ENCODE measurements around the gene CAPN8. TPM values are rescaled to one million over a fixed set of nuclear protein-coding genes. Genes with fewer than 3 reads are reported as not detected.

Gene CAPN8
- total and polyA plus RNA-seq, 4 donors = 0.08 to 0.16 TPM; not detected in 2

DNA sequence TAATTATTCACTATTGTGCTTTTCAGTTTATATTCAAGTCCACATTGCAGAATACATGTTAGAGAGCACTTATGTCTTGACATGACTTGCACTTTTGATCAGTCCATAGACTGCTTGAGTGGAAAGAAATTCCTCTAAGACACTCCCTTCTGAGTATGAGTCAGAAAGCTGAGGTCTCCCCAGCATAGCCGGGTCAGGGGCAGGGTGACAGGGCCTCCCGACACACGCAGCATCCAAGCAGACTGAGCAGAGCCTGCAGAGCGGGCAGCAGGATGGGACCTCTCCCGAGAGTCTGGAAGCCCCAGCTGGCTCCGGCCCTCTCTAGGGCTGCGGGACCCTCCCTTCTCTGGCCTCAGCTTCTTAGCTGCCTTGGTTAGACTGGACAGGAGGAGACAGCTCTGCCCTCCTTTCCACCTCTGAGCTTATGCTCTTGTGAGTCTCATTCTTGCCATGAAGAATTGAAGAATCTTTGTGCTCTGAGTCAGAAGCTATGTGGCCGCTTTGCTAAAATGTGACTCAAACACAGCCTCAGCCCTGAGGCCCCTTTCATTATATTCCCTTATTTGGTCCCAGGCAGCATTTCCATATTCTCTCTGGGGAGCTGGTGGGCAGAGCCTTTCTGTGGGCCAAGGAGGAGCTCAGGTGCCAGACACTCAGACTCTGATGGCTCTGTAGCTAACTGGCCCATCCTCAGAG lies 35.6 kb upstream of the CAPN8 start:
- no peak overlapping the region for H3K9ac ChIP-seq (ENCODE audit: low read depth in 1 of 2, low read length in 2 of 2)
- H3K27ac ChIP-seq (ENCODE audit: low read depth in 1 of 2, low read length in 2 of 2) = no peak overlapping the region
- no peak overlapping the region for H3K4me3 ChIP-seq (ENCODE audit: low read depth in 1 of 3, low read length in 3 of 3)
- H3K36me3 ChIP-seq (ENCODE audit: control insufficient read depth in 4 of 4, insufficient read depth in 3 of 4, low read depth in 1 of 4, low read length in 3 of 4) = no peaks in the 10 kb centered on the region
- no peaks in the 10 kb centered on the region for H3K9me3 ChIP-seq (ENCODE audit: control insufficient read depth in 4 of 4, low read length in 3 of 4)
- 86% methylated on average over 8 of the region's 8 CpGs for whole genome bisulfite sequencing
- TF ChIP-seq TAF1 (conservative IDR thresholded peaks at IDR 0.05) = no peak
- TF ChIP-seq FOXA2 (IDR thresholded peaks at IDR 0.05) = no peak
- TF ChIP-seq NR2F2 (IDR thresholded peaks at IDR 0.05) = no peak
- no peak for TF ChIP-seq YY1 (IDR thresholded peaks at IDR 0.05)
- no peak for TF ChIP-seq EGR1 (IDR thresholded peaks at IDR 0.05; ENCODE audit: low read depth in 2 of 2)
- no peak for TF ChIP-seq ZBTB33 (IDR thresholded peaks at IDR 0.05)
- no peak for TF ChIP-seq GABPA (IDR thresholded peaks at IDR 0.05 in 1 of 2, conservative IDR thresholded peaks at IDR 0.05 in 1 of 2)
- TF ChIP-seq MAX (IDR thresholded peaks at IDR 0.05) = no peak
- TF ChIP-seq, protein P1, sequence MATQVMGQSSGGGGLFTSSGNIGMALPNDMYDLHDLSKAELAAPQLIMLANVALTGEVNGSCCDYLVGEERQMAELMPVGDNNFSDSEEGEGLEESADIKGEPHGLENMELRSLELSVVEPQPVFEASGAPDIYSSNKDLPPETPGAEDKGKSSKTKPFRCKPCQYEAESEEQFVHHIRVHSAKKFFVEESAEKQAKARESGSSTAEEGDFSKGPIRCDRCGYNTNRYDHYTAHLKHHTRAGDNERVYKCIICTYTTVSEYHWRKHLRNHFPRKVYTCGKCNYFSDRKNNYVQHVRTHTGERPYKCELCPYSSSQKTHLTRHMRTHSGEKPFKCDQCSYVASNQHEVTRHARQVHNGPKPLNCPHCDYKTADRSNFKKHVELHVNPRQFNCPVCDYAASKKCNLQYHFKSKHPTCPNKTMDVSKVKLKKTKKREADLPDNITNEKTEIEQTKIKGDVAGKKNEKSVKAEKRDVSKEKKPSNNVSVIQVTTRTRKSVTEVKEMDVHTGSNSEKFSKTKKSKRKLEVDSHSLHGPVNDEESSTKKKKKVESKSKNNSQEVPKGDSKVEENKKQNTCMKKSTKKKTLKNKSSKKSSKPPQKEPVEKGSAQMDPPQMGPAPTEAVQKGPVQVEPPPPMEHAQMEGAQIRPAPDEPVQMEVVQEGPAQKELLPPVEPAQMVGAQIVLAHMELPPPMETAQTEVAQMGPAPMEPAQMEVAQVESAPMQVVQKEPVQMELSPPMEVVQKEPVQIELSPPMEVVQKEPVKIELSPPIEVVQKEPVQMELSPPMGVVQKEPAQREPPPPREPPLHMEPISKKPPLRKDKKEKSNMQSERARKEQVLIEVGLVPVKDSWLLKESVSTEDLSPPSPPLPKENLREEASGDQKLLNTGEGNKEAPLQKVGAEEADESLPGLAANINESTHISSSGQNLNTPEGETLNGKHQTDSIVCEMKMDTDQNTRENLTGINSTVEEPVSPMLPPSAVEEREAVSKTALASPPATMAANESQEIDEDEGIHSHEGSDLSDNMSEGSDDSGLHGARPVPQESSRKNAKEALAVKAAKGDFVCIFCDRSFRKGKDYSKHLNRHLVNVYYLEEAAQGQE (IDR thresholded peaks at IDR 0.05) = no peak
- no peak for TF ChIP-seq HNF4G (IDR thresholded peaks at IDR 0.05)
- TF ChIP-seq RXRA (IDR thresholded peaks at IDR 0.05) = no peak
- TF ChIP-seq RAD21 (IDR thresholded peaks at IDR 0.05) = no peak
- TF ChIP-seq FOXA1 (IDR thresholded peaks at IDR 0.05) = no peak
- no peak for TF ChIP-seq HNF4A (conservative IDR thresholded peaks at IDR 0.05)
- no peak for TF ChIP-seq ATF3 (IDR thresholded peaks at IDR 0.05)
- TF ChIP-seq CTCF (IDR thresholded peaks at IDR 0.05; ENCODE audit: low read depth, low read length, missing input control) = no peak
- no peak for TF ChIP-seq SP1 (IDR thresholded peaks at IDR 0.05)
- no peak for TF ChIP-seq JUND (IDR thresholded peaks at IDR 0.05)
- H3K27me3 ChIP-seq (ENCODE audit: control insufficient read depth in 4 of 4, insufficient read depth in 4 of 4, low read length in 3 of 4) = no peaks in the 10 kb centered on the region
- DNase-seq (ENCODE audit: low spot score) = no peak
- peaks cover 0 to 6% (median 1%) of the 10 kb centered on the region in 4 donors for H3K4me1 ChIP-seq (ENCODE audit: control insufficient read depth in 4 of 4, insufficient read depth in 4 of 4, low read length in 3 of 4)
